GM18519 (cell line): Measurements from ENCODE around the gene APLNR.

Experiments
- ATAC-seq: cut with Tn5 transposase; IDR thresholded peaks from one replicate; pipeline ENCODE4 v1.9.1; 2021; ENCODE audit warnings: mild to moderate bottlenecking, moderate library complexity; ENCODE audit not compliant: unreplicated experiment, low FRiP score

APLNR gene

GRCh38 chr11:57251491-57252104, 14.5 kb upstream of the APLNR start:
- no peak for ATAC-seq

GRCh38 chr11:57251037-57251436, 14.0 kb upstream of the APLNR start:
- ATAC-seq, result no peak

GRCh38 chr11:57249384-57250319, 12.6 kb upstream of the APLNR start:
- ATAC-seq, result peak; percentile 54

- no peak for ATAC-seq
Measured at GRCh38 chr11:57248780-57249383, 11.8 kb upstream of the APLNR start.

GRCh38 chr11:57244911-57245310, 7.9 kb upstream of the APLNR start:
- ATAC-seq, result no peak

- no peak for ATAC-seq
Measured at GRCh38 chr11:57241353-57241972, 4.4 kb upstream of the APLNR start.

GRCh38 chr11:57240757-57241156, 3.7 kb upstream of the APLNR start:
- no peak for ATAC-seq

- ATAC-seq, result no peak
Measured at GRCh38 chr11:57240007-57240406, 3.0 kb upstream of the APLNR start.

- ATAC-seq, result no peak
Measured at GRCh38 chr11:57239348-57239747, 2.3 kb upstream of the APLNR start.

- ATAC-seq, result no peak
Measured at GRCh38 chr11:57235761-57236703, 1.0 kb downstream of the APLNR start.

GRCh38 chr11:57233702-57234101, 3.3 kb downstream of the APLNR start:
- ATAC-seq, result no peak

- no peak for ATAC-seq
Measured at GRCh38 chr11:57231539-57232253, 5.4 kb downstream of the APLNR start.

GRCh38 chr11:57230791-57231538, 6.1 kb downstream of the APLNR start:
- no peak for ATAC-seq

GRCh38 chr11:57230316-57230715, 6.7 kb downstream of the APLNR start:
- ATAC-seq, result no peak

GRCh38 chr11:57228600-57228999, 8.4 kb downstream of the APLNR start:
- no peak for ATAC-seq

GRCh38 chr11:57224537-57224936, 12.5 kb downstream of the APLNR start:
- ATAC-seq, result no peak

GRCh38 chr11:57224128-57224527, 12.9 kb downstream of the APLNR start:
- ATAC-seq, result no peak

GRCh38 chr11:57223601-57224000, 13.4 kb downstream of the APLNR start:
- ATAC-seq, result no peak

- no peak for ATAC-seq
Measured at GRCh38 chr11:57222239-57222638, 14.8 kb downstream of the APLNR start.
